ENCODE data around the gene TSSK3. TPM values are rescaled to one million over a fixed set of nuclear protein-coding genes. Genes with fewer than 3 reads are reported as not detected.
"Not testable (repeated sequence)": the region's sequence is repeated elsewhere in the genome, so short reads cannot be mapped to it uniquely, and the experiment has no call there.

The TSSK3 gene
- total RNA-seq, 1 donor from 2014 or later = 0.20 TPM

DNA sequence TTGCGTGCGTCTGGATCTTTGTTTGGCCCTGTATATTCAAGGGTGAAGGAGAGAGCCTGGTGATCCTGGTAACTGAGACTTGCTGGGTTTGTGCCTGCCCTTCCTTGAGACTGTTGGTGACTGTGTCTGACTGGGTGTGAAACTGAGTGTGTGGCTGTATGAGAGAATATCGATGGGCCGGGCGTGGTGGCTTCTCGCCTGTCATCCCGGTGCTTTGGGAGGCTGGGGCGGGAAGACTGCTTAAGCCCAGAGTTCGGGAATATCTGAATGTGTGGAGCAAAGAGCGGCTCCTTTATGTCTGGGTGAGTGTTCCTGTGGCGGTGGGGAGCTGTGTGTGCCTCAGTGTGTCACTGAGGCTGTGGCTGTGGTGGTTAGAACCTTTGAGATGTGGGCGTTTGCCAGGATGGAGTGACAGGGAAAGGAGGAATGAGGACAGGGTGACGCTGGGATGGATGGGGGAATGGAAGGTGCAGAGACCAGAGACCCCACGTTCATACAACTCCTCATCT lies 23.6 kb upstream of the TSSK3 start:
- DNase-seq (ENCODE audit: low read depth, low spot score) = no peak

DNA sequence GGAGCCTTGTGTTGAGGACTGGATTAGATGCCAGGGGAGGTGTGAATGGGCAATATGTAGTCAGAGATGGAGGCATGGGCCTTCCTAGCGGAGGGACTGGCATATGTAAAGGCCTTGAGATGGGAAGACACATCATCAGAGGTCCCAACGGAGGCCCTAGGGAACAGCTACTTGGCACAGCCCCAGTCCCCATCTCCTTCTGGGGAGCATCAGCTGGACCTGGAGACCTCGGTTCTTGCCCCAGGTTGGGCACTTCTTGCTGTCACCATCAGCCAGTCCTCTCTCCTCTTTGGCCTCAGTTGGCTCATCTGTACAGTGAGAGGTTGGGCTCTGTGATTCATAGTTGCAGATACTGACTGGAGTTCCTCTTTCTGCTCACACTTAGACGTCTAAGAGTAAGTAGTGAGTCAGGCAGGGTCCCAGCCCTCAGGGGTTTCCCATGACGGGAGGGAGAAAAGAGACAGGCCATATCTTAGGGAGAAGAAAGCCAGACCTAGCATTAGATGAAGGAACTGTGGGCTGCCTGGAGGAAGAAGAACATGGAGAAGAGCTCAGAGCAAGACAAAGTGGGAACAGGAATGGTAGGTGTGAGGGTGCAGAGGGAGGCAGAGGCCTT lies 22.9 kb upstream of the TSSK3 start:
- no peak for DNase-seq (ENCODE audit: low read depth, low spot score)

DNA sequence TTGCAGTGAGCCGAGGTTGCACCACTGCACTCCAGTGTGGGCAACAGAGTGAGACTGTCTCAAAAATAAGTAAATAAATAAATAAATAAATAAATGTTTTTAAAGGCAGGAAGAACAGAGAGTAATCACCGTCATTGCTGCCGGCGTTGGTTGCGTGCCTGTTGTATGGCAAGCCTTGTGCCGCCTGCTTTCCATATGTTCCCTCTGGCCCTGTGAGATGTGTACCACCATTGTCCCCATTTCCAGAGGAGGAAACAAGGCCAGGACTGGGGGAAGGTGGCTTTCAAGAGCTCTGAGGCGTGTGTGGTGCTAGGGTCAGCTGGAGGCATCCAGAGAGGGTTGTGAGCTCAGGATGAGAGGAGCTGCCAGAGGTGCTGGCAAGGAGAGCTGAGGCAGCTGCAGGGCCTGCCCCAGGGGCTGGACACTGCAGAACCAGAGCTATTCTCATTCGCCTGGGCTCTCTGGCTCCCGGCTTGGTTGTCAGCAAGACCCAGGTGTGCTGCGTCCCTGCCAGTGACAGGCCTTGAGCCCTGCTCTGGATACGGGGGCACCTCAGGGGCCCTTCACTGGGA lies 21.1 kb upstream of the TSSK3 start:
- DNase-seq (ENCODE audit: low read depth, low spot score) = no peak

DNA sequence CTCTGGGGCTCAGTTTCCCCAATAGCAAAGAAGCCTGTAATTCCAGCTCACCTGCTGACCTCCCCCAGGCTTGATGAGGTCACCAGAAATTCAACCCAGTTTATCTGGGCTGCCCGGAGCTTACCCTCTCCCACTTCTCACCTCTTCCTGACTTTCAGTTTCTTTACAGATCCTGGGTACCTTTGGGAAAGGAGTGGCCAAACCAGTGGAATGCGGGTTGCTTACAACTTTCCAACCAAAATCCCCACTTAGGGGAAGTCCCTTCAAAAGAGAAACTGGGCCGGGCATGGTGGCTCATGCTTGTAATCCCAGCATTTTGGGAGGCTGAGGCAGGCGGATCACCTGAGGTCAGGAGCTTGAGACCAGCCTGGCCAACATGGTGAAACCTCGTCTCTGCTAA lies 20.4 kb upstream of the TSSK3 start:
- DNase-seq (ENCODE audit: low read depth, low spot score) = no peak

DNA sequence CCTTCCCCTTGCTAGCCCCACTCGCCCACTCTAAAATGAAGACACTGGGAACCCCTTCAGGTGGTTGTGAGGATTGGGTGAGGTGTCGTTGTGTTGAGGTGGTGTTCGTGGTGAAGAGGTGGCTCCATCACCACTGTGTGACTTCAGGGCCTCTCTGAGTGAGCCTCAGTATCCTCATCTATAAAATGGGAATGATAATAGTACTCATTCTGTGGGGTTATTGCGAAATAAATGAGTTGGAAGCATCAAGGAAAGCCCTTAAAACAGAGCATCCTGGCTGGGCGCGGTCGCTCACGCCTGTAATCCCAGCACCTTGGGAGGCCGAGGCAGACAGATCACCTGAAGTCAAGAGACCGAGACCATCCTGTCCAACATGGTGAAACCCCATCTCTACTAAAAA lies 19.6 kb upstream of the TSSK3 start:
- no peak for DNase-seq (ENCODE audit: low read depth, low spot score)

DNA sequence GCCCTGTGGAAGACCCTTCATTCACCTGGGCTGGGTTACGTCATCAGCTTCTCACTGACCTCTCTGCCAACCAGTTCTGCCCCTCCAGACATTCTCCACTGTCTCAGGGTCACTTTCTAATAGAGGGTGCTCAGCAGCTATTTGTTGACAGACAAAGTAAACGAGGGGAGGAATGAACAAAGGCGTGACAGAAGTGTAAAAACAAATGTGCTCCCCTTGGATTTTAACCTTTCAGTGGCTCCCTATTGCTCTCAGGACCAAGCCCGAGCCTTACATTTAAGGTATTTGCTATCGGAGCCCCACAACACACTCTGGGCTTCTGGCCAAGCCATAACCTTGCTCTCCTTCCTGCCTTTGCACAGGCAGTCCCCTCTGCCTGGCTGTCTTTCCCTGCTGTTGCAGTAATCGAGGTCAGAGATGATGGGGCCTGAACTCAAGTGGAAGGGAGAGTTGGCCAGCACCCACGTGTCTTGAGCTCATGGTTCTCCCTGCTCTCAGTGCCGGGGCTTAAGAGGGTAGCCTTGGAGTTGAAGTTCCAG lies 17.0 kb upstream of the TSSK3 start:
- no peak for DNase-seq (ENCODE audit: low read depth, low spot score)

DNA sequence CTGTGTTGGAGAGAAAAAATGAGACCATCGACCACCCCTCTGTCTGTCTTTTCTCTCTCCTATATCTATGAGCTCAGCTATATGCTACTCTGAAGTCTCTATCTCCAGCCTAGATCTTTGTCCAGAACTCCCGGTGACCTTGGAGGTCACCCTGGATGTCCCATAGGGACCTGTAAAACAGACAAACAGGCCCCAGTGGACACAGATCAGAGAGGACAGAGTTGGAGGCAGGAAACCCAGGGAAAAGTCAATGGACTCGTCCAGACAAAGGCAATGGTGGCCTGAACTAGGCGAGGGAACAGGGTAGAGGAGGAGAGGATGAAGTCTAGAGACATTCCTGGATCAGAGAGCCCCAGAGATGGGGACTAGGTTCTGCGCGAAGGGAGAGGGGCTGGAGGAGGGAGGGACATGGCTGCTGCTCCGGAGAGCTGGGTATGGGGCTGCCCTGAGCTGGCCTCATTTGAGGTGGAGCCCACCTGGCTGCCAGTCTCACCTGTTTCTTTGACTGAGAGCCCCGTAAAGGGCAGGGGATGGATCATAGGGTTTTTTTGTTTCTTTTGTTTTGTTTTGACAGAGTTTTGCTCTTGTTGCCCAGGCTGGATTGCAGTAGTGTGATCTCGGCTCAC lies 15.7 kb upstream of the TSSK3 start:
- DNase-seq (ENCODE audit: low read depth, low spot score) = no peak

DNA sequence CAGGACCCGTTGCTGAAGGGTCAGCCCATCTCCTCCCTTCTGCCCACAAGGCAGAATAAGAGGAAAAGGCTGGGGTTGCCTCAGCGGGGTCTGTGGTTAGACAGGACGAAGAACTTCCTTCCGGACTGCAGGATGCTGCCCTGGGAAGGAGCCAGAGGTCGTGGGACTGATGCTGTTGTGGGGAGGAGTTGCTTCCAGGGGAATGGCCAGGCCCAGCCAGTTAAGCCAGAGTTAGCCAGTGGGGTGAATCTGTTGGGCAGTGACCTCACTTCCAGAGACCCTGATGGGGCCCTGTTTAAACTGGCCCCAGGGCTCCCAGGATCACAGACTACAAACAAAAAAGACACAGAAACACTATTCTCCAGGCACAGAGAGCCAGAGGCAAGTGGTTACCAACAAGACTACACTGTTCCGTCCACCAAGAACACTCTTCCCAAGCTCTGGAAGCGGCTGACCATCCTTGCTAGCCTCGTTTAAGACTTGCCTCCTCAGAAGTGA lies 13.1 kb upstream of the TSSK3 start:
- peak; percentile 77 for DNase-seq (ENCODE audit: low read depth, low spot score)

DNA sequence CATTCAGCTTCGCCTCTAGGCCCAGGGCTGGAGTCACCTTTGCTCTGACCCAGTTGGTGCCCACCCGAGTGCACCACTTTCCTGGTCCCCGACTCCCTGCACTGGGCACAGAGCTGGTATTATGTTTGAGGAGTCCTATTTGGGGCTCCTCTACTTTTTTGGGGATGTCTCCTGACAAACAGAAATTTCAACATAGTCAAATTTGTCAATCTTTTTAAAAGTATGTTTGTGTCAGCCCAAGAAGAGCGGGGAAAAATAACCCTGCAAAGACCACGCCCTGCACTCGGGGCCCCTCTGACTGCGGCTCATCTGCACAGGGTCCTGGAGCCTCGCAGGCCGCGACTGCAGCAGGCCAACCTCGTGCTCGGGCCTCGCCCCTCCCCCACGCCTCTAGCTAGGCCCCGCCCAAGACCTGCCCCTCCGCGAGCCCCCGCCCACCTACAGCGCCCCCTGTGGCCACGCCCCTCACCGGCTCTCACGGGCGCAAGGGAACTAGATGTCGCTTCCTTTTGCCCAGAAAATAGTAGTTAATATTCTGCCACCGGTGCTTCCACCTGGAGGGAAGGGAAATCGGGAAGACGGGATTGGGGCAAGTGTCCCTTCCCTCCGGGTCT lies 11.4 kb upstream of the TSSK3 start:
- DNase-seq (ENCODE audit: low read depth, low spot score) = no peak

DNA sequence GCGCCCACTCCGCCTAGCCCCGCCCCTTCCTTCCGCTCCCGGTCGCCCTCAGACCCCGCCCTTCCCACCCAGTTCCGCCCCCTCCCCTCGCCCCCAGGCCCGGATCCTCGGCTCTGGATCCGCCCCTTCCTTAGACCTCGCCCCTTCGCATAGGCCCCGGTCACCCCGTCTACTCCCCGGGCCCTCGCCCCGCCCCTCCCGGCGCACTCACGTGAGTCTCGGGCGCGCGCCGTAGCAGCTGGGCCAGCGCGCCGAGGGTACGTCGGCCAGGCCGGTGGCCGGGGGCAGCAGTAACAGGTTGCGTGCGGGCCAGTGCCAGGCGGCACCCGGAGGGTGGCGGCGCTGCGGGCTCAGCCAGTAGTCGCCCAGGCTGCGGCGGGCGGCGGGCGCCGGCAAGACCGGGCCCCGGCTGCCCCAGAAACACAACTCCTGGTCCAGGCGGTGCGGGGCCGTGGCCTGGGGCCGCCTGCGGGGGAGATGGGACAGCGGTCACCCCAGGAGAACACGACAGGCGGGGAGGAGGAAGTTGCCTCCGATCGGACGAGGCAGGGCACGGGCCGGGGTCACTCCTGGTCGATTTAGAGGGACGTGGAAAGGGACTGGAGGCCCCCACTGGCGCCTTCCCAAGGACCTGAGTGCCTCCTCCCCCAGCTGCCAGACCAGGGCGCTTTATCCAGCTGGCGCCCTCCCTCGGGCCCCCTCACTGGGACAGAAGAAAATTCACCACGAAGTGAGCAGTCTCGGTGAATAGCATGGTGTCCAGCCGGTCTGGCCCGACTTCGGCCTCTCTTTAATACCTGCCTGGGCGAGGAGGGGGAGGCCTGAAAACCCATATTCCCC lies 10.7 kb upstream of the TSSK3 start:
- DNase-seq (ENCODE audit: low read depth, low spot score) = peak; percentile 78

DNA sequence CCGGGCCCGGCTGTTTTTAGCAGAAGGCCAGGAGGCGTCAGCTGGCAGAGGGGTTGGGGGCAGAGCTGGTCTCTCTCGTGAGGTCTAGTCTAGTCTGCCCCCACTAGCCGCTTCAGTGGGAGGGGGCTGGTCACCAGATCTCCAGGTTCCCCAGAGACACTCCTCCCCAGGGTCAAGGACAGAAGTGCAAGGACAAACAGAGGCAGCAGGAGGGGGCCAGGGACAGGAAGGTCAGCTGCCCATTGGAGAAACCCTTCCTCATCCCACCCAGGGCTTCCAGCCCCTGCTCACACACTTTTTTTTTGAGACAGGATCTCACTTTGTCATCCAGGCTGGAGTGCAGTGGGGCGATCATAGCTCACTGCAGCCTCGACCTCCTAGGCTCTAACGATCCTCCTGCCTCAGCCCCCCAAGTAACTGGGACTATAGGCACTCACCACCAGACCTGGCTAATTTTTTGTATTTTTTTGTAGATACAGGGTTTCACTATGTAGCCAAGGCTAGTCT lies 10.0 kb upstream of the TSSK3 start:
- DNase-seq (ENCODE audit: low read depth, low spot score) = no peak

DNA sequence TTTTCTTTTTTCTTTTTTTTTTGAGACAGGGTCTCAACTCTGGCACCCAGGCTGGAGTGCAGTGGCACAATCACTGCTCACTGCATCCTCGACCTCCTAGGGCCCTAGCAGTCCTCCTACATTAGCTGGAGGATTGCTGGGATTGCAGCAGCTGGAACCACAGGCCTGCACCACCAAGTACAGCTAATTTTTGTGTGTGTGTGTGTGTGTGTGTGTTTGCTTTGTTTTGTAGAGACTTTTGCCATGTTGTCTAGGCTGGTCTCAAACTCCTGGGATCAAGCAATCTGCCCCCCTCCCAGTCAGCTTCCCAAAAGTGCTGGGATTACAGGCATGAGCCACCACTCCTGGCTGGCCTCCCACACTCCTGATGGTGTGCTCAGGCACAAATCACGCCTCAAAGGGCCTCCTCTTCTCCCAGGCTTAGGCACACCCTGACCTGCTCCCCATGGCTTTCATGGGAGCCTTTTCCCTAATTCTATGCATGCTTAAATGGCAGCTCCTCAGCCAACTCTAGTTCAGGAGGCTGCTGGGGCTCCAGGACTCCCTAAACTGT lies 9.4 kb upstream of the TSSK3 start:
- DNase-seq (ENCODE audit: low read depth, low spot score) = no peak

DNA sequence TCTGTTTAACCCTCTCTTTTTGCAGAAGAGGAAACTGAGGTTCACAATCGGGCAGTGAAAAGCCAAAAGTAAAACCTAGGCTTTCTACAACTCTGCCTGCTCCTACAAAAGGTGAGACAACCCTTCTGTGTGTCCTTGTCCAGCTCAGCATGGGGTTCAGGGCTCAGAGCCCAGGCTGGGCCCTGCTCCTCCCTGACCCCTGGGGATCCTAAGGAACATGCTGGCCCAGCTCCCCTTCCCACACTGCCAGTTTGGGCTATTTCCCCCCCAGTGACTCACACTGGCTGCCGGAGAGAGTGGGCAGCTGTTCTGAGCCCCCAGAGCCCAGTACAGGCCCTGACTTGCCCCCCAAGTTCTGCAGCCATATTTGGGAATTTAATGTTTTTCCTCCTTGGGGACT lies 8.9 kb upstream of the TSSK3 start:
- no peak for DNase-seq (ENCODE audit: low read depth, low spot score)

DNA sequence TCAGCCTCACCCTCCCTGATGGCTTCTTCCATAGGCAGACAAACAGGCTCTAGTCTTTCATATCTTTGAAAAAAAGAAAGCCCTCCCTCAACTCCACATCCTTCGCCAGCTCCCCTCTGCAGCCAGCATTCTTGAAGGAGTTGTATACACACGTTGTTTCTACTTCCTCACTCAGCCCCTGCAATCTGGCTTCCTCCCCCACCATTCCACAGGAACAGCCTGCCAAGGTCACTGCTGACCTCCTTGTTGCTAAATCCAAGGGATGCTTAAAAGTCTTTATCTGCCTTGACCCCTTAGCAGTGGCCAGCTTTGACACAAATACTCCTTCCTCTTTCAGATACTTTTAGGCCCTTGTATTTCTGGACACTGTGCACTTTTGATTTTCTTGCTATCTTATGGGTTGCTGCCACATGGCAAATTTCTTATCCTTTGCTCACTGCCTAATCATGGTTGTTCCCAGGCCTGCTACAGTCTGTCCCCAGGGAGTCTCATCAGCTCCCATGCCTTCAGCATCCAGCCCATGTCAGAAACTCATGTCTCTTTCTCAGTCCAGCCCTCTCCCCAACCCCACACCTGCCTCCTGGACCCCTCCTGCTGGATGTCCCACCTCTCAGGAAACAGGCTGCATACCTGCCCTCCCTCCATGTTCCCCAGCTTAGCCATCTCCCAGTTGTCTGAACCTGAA lies 8.3 kb upstream of the TSSK3 start:
- DNase-seq (ENCODE audit: low read depth, low spot score) = no peak

DNA sequence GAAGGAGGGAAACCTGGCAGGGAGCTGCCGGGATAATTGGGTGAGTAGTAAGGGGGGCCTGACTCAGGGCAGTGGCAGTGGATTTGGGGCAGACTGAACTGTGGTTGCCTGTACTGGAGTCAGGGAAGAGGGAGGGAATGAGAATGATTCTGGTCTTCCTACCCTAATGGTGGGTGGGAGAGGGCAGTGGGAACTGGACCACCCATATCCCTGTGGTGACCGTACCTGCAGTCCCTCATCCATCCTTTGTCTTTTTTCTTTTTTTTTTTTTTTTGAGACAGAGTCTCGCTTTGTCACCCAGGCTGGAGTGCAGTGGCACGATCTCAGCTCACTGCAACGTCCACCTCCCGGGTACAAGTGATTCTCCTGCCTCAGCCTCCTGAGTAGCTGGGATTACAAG lies 6.6 kb upstream of the TSSK3 start:
- not testable (repeated sequence) for DNase-seq (ENCODE audit: low read depth, low spot score)

DNA sequence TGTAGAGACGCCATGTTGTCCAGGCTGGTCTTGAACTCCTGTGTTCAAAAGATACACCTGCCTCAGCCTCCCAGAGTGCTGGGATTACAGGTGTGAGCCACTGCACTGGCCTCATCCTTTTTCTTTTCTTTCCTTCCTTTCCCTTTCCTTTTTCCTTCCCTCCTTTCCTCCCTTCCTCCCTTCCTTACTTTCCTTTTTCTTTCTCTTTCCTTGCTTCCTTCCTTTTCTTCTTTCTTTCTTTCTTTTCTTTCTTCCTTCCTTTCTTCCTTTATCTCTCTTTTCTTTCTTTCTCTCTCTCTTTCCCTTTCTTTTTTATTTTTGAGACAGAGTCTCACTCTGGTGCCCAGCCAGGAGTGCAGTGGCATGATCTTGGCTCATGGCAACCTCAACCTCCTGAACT lies 5.9 kb upstream of the TSSK3 start:
- no peak for DNase-seq (ENCODE audit: low read depth, low spot score)

DNA sequence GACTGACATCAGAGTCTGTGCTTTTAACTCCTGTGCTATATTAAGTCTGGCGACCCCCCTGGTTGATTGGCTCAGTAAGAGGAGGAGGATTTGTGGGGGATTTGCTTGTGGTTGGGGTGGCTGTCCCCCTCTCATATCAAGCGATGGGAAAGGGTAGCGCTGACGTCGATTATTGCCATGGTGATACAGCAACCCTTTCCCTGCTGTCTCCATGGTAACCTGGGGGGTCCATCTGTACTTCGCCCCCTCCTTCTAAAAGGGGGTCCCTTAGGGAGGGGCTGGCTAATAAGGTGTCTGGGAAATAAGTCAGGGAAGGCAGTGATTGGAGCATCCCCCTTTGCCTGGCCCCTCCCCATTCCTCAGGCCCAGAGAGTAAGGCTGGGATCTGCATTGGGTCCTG lies 4.7 kb upstream of the TSSK3 start:
- DNase-seq (ENCODE audit: low read depth, low spot score) = no peak

DNA sequence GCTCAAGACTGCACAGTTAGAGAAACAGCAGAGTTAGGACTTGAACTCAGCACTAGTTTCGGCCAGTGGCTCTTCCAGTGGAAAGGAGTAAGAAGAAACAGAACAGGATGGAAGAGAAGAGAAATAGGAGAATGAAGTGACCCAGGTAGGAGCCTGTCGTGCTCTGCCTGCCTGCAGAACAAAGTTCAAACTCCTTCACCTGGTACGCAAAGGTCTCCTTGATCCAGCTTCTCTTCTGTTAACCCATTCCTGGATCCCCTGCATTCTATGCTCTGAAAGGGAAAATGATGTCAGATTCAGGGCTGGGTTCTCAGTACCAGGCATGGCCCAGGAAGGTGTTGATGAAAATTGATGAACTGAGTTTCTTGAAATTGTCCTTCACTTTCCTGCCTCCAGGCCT lies 3.9 kb upstream of the TSSK3 start:
- no peak for DNase-seq (ENCODE audit: low read depth, low spot score)

DNA sequence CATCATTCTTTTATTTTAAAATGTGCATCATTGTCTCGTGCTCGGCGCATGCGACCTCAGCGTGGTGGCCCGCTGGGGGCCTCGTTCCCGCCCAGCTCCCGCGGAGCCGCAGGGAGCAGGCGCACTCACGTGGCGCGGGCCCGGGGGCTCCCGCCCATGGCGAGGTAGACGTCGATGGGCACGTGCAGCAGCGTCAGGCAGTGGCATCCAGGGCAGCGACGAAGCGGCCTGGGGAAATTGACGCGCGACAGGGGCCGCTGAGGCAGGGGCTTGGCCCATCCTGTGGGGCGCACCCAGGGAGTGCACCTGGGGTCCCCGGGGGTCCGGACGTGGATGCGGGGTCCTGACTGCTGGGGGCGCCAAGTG lies 1.0 kb upstream of the TSSK3 start:
- no peak for DNase-seq (ENCODE audit: low read depth, low spot score)

Data from pulmonary artery endothelial cell (primary cell).